PC-9 (cell line): ENCODE data around the gene TSPAN17. TPM values are rescaled to one million over a fixed set of nuclear protein-coding genes. Genes with fewer than 3 reads are reported as not detected.

Experiments
- BruUV-seq: library from RNA; stranded (reverse); fragments of 400-500 nt; replicated peaks from 2 replicates; lab custom pipeline; 2021; lab: Mats Ljungman, UMichigan
- CTCF ChIA-PET: fragments of 300-600 bp; sonication (Branson Sonifier 250); formaldehyde crosslinking; loops from one replicate; lab custom pipeline; 2022; ENCODE audit warnings: antibody characterized with exemption; lab: Charles Lee
- POLR2A ChIA-PET: fragments of 300-600 bp; sonication (Branson Sonifier 250); formaldehyde crosslinking; loops from one replicate; lab custom pipeline; 2022; ENCODE audit warnings: antibody characterized with exemption; ENCODE audit not compliant: unreplicated experiment; lab: Charles Lee
- DNase-seq, 2 experiments: peaks; one replicate each; pipeline versions ENCODE4 v3.0.0 to v3.0.0-alpha.2; 2015 to 2022; ENCODE audit warnings: mixed read lengths in 1 of 2
- H2AFZ ChIP-seq: fragments of 200-600 bp; sonication (generic); 2 replicates; pipeline ENCODE4 v1.8.1; 2017; ENCODE audit warnings: antibody characterized with exemption
- H3F3A ChIP-seq: fragments of 200-600 bp; sonication (generic); 2 replicates; pipeline ENCODE4 v1.8.1; 2017; ENCODE audit warnings: antibody characterized with exemption, mild to moderate bottlenecking, low read depth; ENCODE audit not compliant: insufficient read depth
- H3K27ac ChIP-seq: fragments of 200-600 bp; sonication (generic); 2 replicates; pipeline ENCODE4 v1.6.1; 2016; ENCODE audit warnings: mixed run types
- H3K27me3 ChIP-seq: fragments of 200-600 bp; sonication (generic); 2 replicates; pipeline ENCODE4 v1.6.1; 2016; ENCODE audit warnings: low read depth, mixed run types; ENCODE audit not compliant: insufficient read depth
- H3K36me3 ChIP-seq: fragments of 200-600 bp; sonication (generic); 2 replicates; pipeline ENCODE4 v1.6.1; 2016; ENCODE audit warnings: low read depth, mixed run types
- H3K4me1 ChIP-seq: fragments of 200-600 bp; sonication (generic); replicated peaks from 2 replicates; pipeline ENCODE4 v1.6.1; 2016; ENCODE audit warnings: mixed run types; ENCODE audit not compliant: insufficient read depth
- H3K4me2 ChIP-seq: fragments of 200-600 bp; sonication (generic); 2 replicates; pipeline ENCODE4 v1.6.1; 2017; ENCODE audit warnings: mixed run types
- H3K4me3 ChIP-seq: fragments of 200-600 bp; sonication (generic); 2 replicates; pipeline ENCODE4 v1.6.1; 2016; ENCODE audit warnings: mixed run types
- H3K79me2 ChIP-seq: fragments of 200-600 bp; sonication (generic); 2 replicates; pipeline ENCODE4 v1.6.1; 2017; ENCODE audit warnings: low read depth, mixed run types
- H3K9me2 ChIP-seq: fragments of 200-600 bp; sonication (generic); 2 replicates; pipeline ENCODE4 v1.8.1; 2017; ENCODE audit warnings: mild to moderate bottlenecking; ENCODE audit not compliant: insufficient read depth
- H3K9me3 ChIP-seq: fragments of 200-600 bp; sonication (generic); 2 replicates; pipeline ENCODE4 v1.8.1; 2016; ENCODE audit warnings: low read depth; ENCODE audit not compliant: insufficient read depth
- H4K20me1 ChIP-seq: fragments of 200-600 bp; sonication (generic); 2 replicates; pipeline ENCODE4 v1.8.1; 2017; ENCODE audit not compliant: insufficient read depth
- CTCF ChIP-seq: fragments of 200-600 bp; sonication (generic); conservative IDR thresholded peaks from 2 replicates; pipeline ENCODE4 v1.6.1; 2017; ENCODE audit warnings: mixed run types, antibody characterized with exemption, mild to moderate bottlenecking, moderate library complexity
- EZH2 ChIP-seq: fragments of 200-600 bp; sonication (generic); IDR thresholded peaks from 2 replicates; pipeline ENCODE4 v1.8.0; 2017; ENCODE audit warnings: antibody characterized with exemption, low read depth
- intact Hi-C: fragments of 100-400 bp; cut with micrococcal nuclease; formaldehyde crosslinking; loops from one replicate; pipeline ENCODE4 v1.10.0; 2022; ENCODE audit not compliant: unreplicated experiment
- total RNA-seq: library from RNA; stranded (reverse); gene quantifications from 2 replicates; pipeline ENCODE4 v1.2.3, GENCODE V29; 2021

TSPAN17 gene
- total RNA-seq, 1 experiment from 2014 or later = 81.1 TPM

- Histone ChIP-seq H3F3A (no peaks in the 10 kb centered on the region), H3K9me2 (no peaks in the 10 kb centered on the region), H3K79me2 (no peaks in the 10 kb centered on the region), H2AFZ (no peak overlapping the region), H3K27me3 (no peaks in the 10 kb centered on the region; the same call in 1 of the 2 replicates), H3K4me2 (no peak overlapping the region), H3K27ac (no peak overlapping the region), H3K4me3 (no peak overlapping the region), H3K4me1 (no peaks in the 10 kb centered on the region), H3K36me3 (no peaks in the 10 kb centered on the region), H4K20me1 (no peaks in the 10 kb centered on the region), H3K9me3 (no peaks in the 10 kb centered on the region)
- BruUV-seq = no TSS peak
- CTCF ChIA-PET = no interaction called here
- intact Hi-C loops = no loop called here
- no peak for TF ChIP-seq CTCF
- no peak for TF ChIP-seq EZH2
- POLR2A ChIA-PET = no interaction called here
- DNase-seq = no peak
These were observed 17.6 kb downstream of the TSPAN17 start for GRCh38 chr5:176664886-176665285.

- Histone ChIP-seq H3K4me2 (no peak overlapping the region), H3F3A (no peaks in the 10 kb centered on the region), H3K27me3 (no peaks in the 10 kb centered on the region; the same call in 1 of the 2 replicates), H4K20me1 (no peaks in the 10 kb centered on the region), H3K27ac (no peak overlapping the region), H3K9me2 (no peaks in the 10 kb centered on the region), H3K4me1 (no peaks in the 10 kb centered on the region), H3K4me3 (no peak overlapping the region), H2AFZ (no peak overlapping the region), H3K79me2 (no peaks in the 10 kb centered on the region), H3K9me3 (no peaks in the 10 kb centered on the region), H3K36me3 (no peaks in the 10 kb centered on the region)
- ChIA-PET CTCF (no interaction called here), POLR2A (no interaction called here)
- BruUV-seq = no TSS peak
- no peak for DNase-seq
- TF ChIP-seq EZH2 (no peak), CTCF (no peak)
- intact Hi-C loops = no loop called here
These were observed 18.2 kb downstream of the TSPAN17 start for GRCh38 chr5:176665517-176665916.

GRCh38 chr5:176667637-176668036 is 20.4 kb downstream of the TSPAN17 start:
- ChIA-PET POLR2A (no interaction called here), CTCF (no interaction called here)
- Histone ChIP-seq H3K9me3 (no peaks in the 10 kb centered on the region), H3K27me3 (no peaks in the 10 kb centered on the region; the same call in 1 of the 2 replicates), H3K4me1 (no peaks in the 10 kb centered on the region), H4K20me1 (no peaks in the 10 kb centered on the region), H2AFZ (no peak overlapping the region), H3K4me3 (no peak overlapping the region), H3K4me2 (no peak overlapping the region), H3K79me2 (no peaks in the 10 kb centered on the region), H3K27ac (no peak overlapping the region), H3K36me3 (no peaks in the 10 kb centered on the region), H3F3A (no peaks in the 10 kb centered on the region), H3K9me2 (no peaks in the 10 kb centered on the region)
- intact Hi-C loops = no loop called here
- no peak for DNase-seq
- no TSS peak for BruUV-seq
- TF ChIP-seq CTCF (no peak), EZH2 (no peak)
